ENCODE measurements around the gene LRRC66. TPM values are rescaled to one million over a fixed set of nuclear protein-coding genes. Genes with fewer than 3 reads are reported as not detected.

Gene LRRC66
- total and polyA plus RNA-seq, 2 of the 13 experiments (the other 11 are each of a cell fraction or from before 2014, with no cell fraction given) = not detected

DNA sequence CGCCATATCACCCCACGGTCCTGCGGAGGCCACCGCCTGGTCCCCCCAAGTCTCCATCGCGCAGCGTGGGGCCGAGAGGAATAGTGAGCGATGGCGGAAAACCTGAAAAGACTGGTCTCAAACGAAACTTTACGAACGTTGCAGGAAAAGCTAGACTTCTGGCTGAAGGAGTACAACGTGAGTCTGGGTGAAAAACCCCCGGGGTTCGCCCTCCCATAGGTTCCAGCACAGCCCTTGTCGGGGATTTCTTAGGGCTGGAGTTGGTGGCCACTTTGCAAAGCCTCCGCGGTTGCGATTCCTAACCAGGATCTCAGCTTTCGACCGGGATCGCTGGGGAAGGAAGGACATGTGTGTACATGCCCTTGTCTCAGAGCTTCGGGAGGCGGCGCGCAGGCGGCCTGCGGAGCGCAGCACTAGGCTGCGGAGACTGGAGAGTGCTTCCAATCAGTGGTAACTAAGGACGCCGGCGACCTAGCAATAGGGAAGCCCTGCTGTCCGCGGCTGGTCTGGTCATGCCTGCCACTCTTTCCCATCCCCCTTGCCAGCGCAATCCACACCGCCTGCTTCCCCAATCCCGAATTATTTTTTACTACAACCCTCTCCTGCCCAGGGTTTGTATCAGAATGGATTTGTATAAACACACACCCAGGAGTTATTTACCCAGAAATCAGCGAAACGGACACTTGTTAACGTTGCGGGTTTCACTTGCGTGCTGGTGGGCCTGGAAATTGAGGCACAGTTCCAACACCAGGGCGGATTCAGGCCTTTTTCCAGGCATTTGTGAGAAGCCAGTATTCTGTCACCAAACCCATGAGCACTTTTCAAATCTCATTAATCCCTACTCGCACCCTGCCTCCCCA is 31.7 kb upstream of the LRRC66 start (continued):
- TF ChIP-seq AGO2 (optimal IDR thresholded peaks at IDR 0.05; ENCODE audit: low read depth, low read length) = peak; percentile 52
- TF ChIP-seq STAT5B (CRISPR knock-in tag; IDR thresholded peaks at IDR 0.05) = no peak
- no peak; the same call in 1 of the 2 replicates for TF ChIP-seq ZNF335 (CRISPR knock-in tag; IDR thresholded peaks at IDR 0.05)
- TF ChIP-seq SUZ12 (IDR thresholded peaks at IDR 0.05; ENCODE audit: low read depth, low read length) = no peak
- no peak for TF ChIP-seq SMC3 (IDR thresholded peaks at IDR 0.05; ENCODE audit: low read length)
- TF ChIP-seq KDM2A (CRISPR knock-in tag; IDR thresholded peaks at IDR 0.05; ENCODE audit: borderline replicate concordance, low read depth) = peak; percentile 88; the same call in 1 of the 2 replicates
- TF ChIP-seq, protein P1, sequence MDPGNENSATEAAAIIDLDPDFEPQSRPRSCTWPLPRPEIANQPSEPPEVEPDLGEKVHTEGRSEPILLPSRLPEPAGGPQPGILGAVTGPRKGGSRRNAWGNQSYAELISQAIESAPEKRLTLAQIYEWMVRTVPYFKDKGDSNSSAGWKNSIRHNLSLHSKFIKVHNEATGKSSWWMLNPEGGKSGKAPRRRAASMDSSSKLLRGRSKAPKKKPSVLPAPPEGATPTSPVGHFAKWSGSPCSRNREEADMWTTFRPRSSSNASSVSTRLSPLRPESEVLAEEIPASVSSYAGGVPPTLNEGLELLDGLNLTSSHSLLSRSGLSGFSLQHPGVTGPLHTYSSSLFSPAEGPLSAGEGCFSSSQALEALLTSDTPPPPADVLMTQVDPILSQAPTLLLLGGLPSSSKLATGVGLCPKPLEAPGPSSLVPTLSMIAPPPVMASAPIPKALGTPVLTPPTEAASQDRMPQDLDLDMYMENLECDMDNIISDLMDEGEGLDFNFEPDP (CRISPR knock-in tag; conservative IDR thresholded peaks at IDR 0.05) = no peak
- TF ChIP-seq ZFP1 (CRISPR knock-in tag; IDR thresholded peaks at IDR 0.05) = no peak; the same call in none of the 2 replicates
- TF ChIP-seq RBM22 (optimal IDR thresholded peaks at IDR 0.05; ENCODE audit: low read length) = no peak
- TF ChIP-seq FOXJ3 (CRISPR knock-in tag; IDR thresholded peaks at IDR 0.05; ENCODE audit: borderline replicate concordance) = no peak
- no peak for TF ChIP-seq ZNF672 (CRISPR knock-in tag; IDR thresholded peaks at IDR 0.05)
- peak; percentile 66 for TF ChIP-seq ZFX (CRISPR knock-in tag; IDR thresholded peaks at IDR 0.05; ENCODE audit: low read depth)
- TF ChIP-seq ZNF264 (CRISPR knock-in tag; IDR thresholded peaks at IDR 0.05) = 0 out of 2 replicates have a peak, but pooled peaks have one; percentile 39
- peak; percentile 62; the same call in 1 of the 2 replicates for TF ChIP-seq ZNF20 (CRISPR knock-in tag; IDR thresholded peaks at IDR 0.05)
- no peak for TF ChIP-seq ZSCAN29 (CRISPR knock-in tag; conservative IDR thresholded peaks at IDR 0.05)
- TF ChIP-seq, protein P2, sequence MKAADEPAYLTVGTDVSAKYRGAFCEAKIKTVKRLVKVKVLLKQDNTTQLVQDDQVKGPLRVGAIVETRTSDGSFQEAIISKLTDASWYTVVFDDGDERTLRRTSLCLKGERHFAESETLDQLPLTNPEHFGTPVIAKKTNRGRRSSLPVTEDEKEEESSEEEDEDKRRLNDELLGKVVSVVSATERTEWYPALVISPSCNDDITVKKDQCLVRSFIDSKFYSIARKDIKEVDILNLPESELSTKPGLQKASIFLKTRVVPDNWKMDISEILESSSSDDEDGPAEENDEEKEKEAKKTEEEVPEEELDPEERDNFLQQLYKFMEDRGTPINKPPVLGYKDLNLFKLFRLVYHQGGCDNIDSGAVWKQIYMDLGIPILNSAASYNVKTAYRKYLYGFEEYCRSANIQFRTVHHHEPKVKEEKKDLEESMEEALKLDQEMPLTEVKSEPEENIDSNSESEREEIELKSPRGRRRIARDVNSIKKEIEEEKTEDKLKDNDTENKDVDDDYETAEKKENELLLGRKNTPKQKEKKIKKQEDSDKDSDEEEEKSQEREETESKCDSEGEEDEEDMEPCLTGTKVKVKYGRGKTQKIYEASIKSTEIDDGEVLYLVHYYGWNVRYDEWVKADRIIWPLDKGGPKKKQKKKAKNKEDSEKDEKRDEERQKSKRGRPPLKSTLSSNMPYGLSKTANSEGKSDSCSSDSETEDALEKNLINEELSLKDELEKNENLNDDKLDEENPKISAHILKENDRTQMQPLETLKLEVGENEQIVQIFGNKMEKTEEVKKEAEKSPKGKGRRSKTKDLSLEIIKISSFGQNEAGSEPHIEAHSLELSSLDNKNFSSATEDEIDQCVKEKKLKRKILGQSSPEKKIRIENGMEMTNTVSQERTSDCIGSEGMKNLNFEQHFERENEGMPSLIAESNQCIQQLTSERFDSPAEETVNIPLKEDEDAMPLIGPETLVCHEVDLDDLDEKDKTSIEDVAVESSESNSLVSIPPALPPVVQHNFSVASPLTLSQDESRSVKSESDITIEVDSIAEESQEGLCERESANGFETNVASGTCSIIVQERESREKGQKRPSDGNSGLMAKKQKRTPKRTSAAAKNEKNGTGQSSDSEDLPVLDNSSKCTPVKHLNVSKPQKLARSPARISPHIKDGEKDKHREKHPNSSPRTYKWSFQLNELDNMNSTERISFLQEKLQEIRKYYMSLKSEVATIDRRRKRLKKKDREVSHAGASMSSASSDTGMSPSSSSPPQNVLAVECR (CRISPR knock-in tag; IDR thresholded peaks at IDR 0.05; ENCODE audit: borderline replicate concordance) = peak; percentile 90

Measured in HepG2 (cell line).